Small intestine (tissue), 16 donors: ENCODE data around the gene RNASE9. TPM values are rescaled to one million over a fixed set of nuclear protein-coding genes. Genes with fewer than 3 reads are reported as not detected.

Experiments
- DNase-seq, 2 donors: peaks; one replicate each; pipeline versions ENCODE4 v3.0.0 to v3.0.0-alpha.2; 2013
- FAIRE-seq: peaks from 2 replicates; lab custom pipeline; 2012; peaks lifted over from hg19 to GRCh38; lab: Jason Lieb, UNC
- H3K27ac ChIP-seq, 3 donors: one replicate each; pipeline ENCODE4 v1.5.1; 2013; ENCODE audit warnings: low read length in 2 of 3, mild to moderate bottlenecking in 2 of 3, control low read depth in 1 of 3, inconsistent platforms in 1 of 3, low read depth in 1 of 3, moderate library complexity in 1 of 3
- H3K27me3 ChIP-seq, 3 donors: one replicate each; pipeline ENCODE4 v1.6.1; 2013; ENCODE audit warnings: low read length in 3 of 3, inconsistent platforms in 1 of 3; ENCODE audit not compliant: control insufficient read depth in 3 of 3, insufficient read depth in 3 of 3
- H3K36me3 ChIP-seq, 3 donors: one replicate each; pipeline ENCODE4 v1.6.1; 2013; ENCODE audit warnings: low read length in 3 of 3, inconsistent platforms in 1 of 3, low read depth in 1 of 3, mild to moderate bottlenecking in 1 of 3, moderate library complexity in 1 of 3; ENCODE audit not compliant: control insufficient read depth in 3 of 3, insufficient read depth in 2 of 3
- H3K4me1 ChIP-seq, 3 donors: one replicate each; pipeline ENCODE4 v1.6.1; 2013; ENCODE audit warnings: low read length in 2 of 3, inconsistent platforms in 1 of 3, low read depth in 1 of 3, mild to moderate bottlenecking in 1 of 3, moderate library complexity in 1 of 3; ENCODE audit not compliant: control insufficient read depth in 3 of 3, insufficient read depth in 2 of 3
- H3K4me3 ChIP-seq, 3 donors: one replicate each; pipeline ENCODE4 v1.5.1; 2013; ENCODE audit warnings: low read length in 3 of 3, control low read depth in 1 of 3, inconsistent platforms in 1 of 3, low read depth in 1 of 3, mild to moderate bottlenecking in 1 of 3, moderate library complexity in 1 of 3
- H3K9me3 ChIP-seq, 2 donors: one replicate each; pipeline ENCODE4 v1.6.1; 2013; ENCODE audit warnings: low read depth in 1 of 2, low read length in 1 of 2; ENCODE audit not compliant: control insufficient read depth in 2 of 2, insufficient read depth in 1 of 2
- WGBS, 3 donors: extraction: QIAGEN DNeasy Blood & Tissue Kit; methylation state at CpG; one replicate each; pipeline ENCODE4 v1.1.7; 2013; 5-methylcytosine and 5-hydroxymethylcytosine counted together
- long read RNA-seq, 10 donors: transcript quantifications; one replicate each; lab custom pipeline, GENCODE V29; 2026
- polyA plus RNA-seq, 4 donors: library from polyadenylated mRNA; stranded (reverse) in 3 of 4; unstranded in 1 of 4; fragments of 200-250 nt in 3 of 4; fragments of 120-200 nt in 1 of 4; gene quantifications; one replicate each; pipeline versions ENCODE4 v1.2.1 to v1.2.3, GENCODE V29; 2013
- donor health status: healthy with polysubstance abuse.
- donor health status: control.
- donor health status: control.
- donor health status: Bipolar disorder and iron deficiency.
- donor health status: healthy.

The RNASE9 gene
- not detected for polyA plus RNA-seq
- long read RNA-seq, donor 1 = 0 reads
- long read RNA-seq, donor 2 = 0 reads
- long read RNA-seq, donor 3 = 0 reads
- long read RNA-seq, donor 4 = 0 reads
- long read RNA-seq, donor 5 = 0 reads
- long read RNA-seq, donor 6 = 0 reads
- long read RNA-seq, donor 7 = 0 reads
- long read RNA-seq, donor 8 = 0 reads
- long read RNA-seq, donor 9 = 0 reads
- long read RNA-seq, donor 10 = 0 reads

GRCh38 chr14:20560961-20561360 lies at the start of gene RNASE9:
RNASE9 (minus strand) TSS chr14:20561047.
- H3K9me3 ChIP-seq = no peaks in the 10 kb centered on the region
- FAIRE-seq (no peak), DNase-seq (no peak)
- H3K27me3 ChIP-seq = peaks cover 0 to 2% (median 0%) of the 10 kb centered on the region in 3 donors
- H3K36me3 ChIP-seq = no peaks in the 10 kb centered on the region
- H3K4me1 ChIP-seq = no peaks in the 10 kb centered on the region
- WGBS, 3 donors = 90 to 91% (median 91%) methylated on average over 3 of the region's 3 CpGs
- no peak within 1 kb of the TSS for H3K27ac ChIP-seq
- H3K4me3 ChIP-seq = no peak within 1 kb of the TSS

GRCh38 chr14:20610002-20610765 lies 49.3 kb upstream of the RNASE9 start:
- Histone ChIP-seq H3K27me3 (no peaks in the 10 kb centered on the region), H3K4me1 (peaks cover 0 to 23% (median 6%) of the 10 kb centered on the region in 3 donors), H3K4me3 (peak overlapping the region; percentile 55 to 80 (median 64)), H3K36me3 (no peaks in the 10 kb centered on the region), H3K27ac (peak overlapping the region in 2 of 3 donors; percentile 57 to 63), H3K9me3 (no peaks in the 10 kb centered on the region)
- WGBS, 3 donors = 3 to 8% (median 4%) methylated on average over 27 of the region's 27 CpGs
- no peak for FAIRE-seq
- DNase-seq = peak; percentile 57 to 80

- FAIRE-seq = no peak
- DNase-seq = peak; percentile 88
- Histone ChIP-seq H3K27me3 (no peaks in the 10 kb centered on the region), H3K4me1 (peaks cover 0 to 16% (median 6%) of the 10 kb centered on the region in 3 donors), H3K36me3 (no peaks in the 10 kb centered on the region), H3K27ac (peak overlapping the region in 2 of 3 donors; percentile 57 to 63), H3K4me3 (peak overlapping the region; percentile 55 to 80 (median 64)), H3K9me3 (no peaks in the 10 kb centered on the region)
- WGBS, 3 donors = 0% methylated on average over 44 of the region's 44 CpGs
Observed at GRCh38 chr14:20609215-20610001, 48.6 kb upstream of the RNASE9 start.

- no peaks in the 10 kb centered on the region for H3K9me3 ChIP-seq
- H3K27ac ChIP-seq = no peak overlapping the region
- no peaks in the 10 kb centered on the region for H3K27me3 ChIP-seq
- FAIRE-seq = no peak
- DNase-seq = no peak
- 68 to 80% (median 77%) methylated on average over 7 of the region's 7 CpGs for WGBS, 3 donors
- no peaks in the 10 kb centered on the region for H3K36me3 ChIP-seq
- no peak overlapping the region for H3K4me3 ChIP-seq
- peaks cover 0 to 16% (median 6%) of the 10 kb centered on the region in 3 donors for H3K4me1 ChIP-seq
Observed at GRCh38 chr14:20608383-20609110, 47.7 kb upstream of the RNASE9 start.

- H3K4me3 ChIP-seq = no peak overlapping the region
- WGBS, 3 donors = 62 to 81% (median 71%) methylated on average over 5 of the region's 5 CpGs
- no peaks in the 10 kb centered on the region for H3K27me3 ChIP-seq
- FAIRE-seq (no peak), DNase-seq (no peak)
- no peaks in the 10 kb centered on the region for H3K36me3 ChIP-seq
- no peaks in the 10 kb centered on the region for H3K9me3 ChIP-seq
- H3K27ac ChIP-seq = no peak overlapping the region
- peaks cover 0 to 13% (median 6%) of the 10 kb centered on the region in 3 donors for H3K4me1 ChIP-seq
Observed at GRCh38 chr14:20607617-20608016, 46.8 kb upstream of the RNASE9 start.

GRCh38 chr14:20606902-20607242 lies 46.0 kb upstream of the RNASE9 start:
- H3K4me1 ChIP-seq = peaks cover 0 to 13% (median 0%) of the 10 kb centered on the region in 3 donors
- peak; percentile 13 to 46 for DNase-seq
- H3K27ac ChIP-seq = peak overlapping the region in 1 of 3 donors; percentile 13
- no peaks in the 10 kb centered on the region for H3K36me3 ChIP-seq
- H3K9me3 ChIP-seq = no peaks in the 10 kb centered on the region
- no peak for FAIRE-seq
- H3K27me3 ChIP-seq = no peaks in the 10 kb centered on the region
- no peak overlapping the region for H3K4me3 ChIP-seq
- WGBS, 3 donors = 11 to 52% (median 44%) methylated on average over 2 of the region's 2 CpGs

- DNase-seq (peak; percentile 91 to 94), FAIRE-seq (no peak)
- no peaks in the 10 kb centered on the region for H3K9me3 ChIP-seq
- no peaks in the 10 kb centered on the region for H3K27me3 ChIP-seq
- H3K36me3 ChIP-seq = no peaks in the 10 kb centered on the region
- H3K4me3 ChIP-seq = no peak overlapping the region
- peaks cover 0 to 13% (median 0%) of the 10 kb centered on the region in 3 donors for H3K4me1 ChIP-seq
- peak overlapping the region in 1 of 3 donors; percentile 13 for H3K27ac ChIP-seq
- whole genome bisulfite sequencing, 3 donors = 11 to 34% (median 24%) methylated on average over 6 to 8 of the region's 8 CpGs
Observed at GRCh38 chr14:20606190-20606901, 45.5 kb upstream of the RNASE9 start.
